ENCODE results near the gene RASSF7. TPM values are rescaled to one million over a fixed set of nuclear protein-coding genes. Genes with fewer than 3 reads are reported as not detected.

RASSF7 gene
- total and polyA plus RNA-seq, 2 donors, result 3.3 to 13.8 TPM

DNA sequence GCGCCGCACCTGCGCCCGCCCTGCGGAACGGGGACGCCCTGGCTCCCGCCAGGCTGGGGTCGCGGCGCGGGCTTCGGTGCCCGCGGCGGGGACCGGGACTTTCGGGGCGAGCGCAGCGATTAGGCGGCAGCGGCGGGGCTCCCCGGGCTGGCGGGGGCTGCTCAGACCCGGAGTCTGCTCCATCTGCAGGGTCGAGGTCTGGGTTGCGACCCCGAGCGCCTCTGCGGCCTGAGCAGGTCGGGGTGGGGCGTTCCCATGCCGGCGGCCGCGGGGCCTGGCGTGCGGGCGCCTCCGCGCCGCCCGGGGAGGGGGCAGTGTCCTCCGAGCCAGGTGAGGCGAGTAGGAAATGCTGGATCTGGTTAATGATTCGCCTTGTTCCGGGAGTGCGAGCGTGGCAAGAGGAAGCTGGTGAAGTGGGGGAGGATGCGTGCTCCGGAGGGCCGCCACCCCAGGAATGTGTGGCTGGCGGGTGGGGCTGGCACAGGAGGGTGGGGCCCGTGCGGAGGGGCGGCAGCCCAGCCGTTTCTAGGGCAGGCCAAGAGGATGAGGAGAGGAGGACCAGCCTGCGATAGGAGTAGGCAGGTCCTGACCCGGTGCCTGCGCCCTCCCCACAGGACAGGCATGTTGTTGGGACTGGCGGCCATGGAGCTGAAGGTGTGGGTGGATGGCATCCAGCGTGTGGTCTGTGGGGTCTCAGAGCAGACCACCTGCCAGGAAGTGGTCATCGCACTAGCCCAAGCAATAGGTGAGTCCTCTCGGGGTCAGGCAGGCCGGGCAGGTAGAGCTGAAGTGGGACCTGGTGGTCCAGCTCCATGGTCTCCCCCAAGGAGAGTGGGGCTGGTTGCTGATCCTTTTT, 606 bp downstream of the RASSF7 start:
- WGBS, result 9% methylated on average over 67 of the region's 67 CpGs
- H3K4me1 ChIP-seq (ENCODE audit: insufficient read depth), result no peaks in the 10 kb centered on the region
- H3K27ac ChIP-seq (ENCODE audit: low read depth), result peak overlapping the region; percentile 87
- peak overlapping the region; percentile 67 for H3K4me3 ChIP-seq (ENCODE audit: low read depth, low read length)
- no peaks in the 10 kb centered on the region for H3K36me3 ChIP-seq (ENCODE audit: insufficient read depth)
- peak; percentile 57 for DNase-seq (ENCODE audit: extremely low spot score)

DNA sequence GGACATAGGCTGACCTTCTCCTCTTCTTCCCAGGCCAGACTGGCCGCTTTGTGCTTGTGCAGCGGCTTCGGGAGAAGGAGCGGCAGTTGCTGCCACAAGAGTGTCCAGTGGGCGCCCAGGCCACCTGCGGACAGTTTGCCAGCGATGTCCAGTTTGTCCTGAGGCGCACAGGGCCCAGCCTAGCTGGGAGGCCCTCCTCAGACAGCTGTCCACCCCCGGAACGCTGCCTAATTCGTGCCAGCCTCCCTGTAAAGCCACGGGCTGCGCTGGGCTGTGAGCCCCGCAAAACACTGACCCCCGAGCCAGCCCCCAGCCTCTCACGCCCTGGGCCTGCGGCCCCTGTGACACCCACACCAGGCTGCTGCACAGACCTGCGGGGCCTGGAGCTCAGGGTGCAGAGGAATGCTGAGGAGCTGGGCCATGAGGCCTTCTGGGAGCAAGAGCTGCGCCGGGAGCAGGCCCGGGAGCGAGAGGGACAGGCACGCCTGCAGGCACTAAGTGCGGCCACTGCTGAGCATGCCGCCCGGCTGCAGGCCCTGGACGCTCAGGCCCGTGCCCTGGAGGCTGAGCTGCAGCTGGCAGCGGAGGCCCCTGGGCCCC, 1.4 kb downstream of the RASSF7 start:
- DNase-seq (ENCODE audit: extremely low spot score), result no peak
- WGBS, result 94% methylated on average over 29 of the region's 29 CpGs
- Histone ChIP-seq H3K36me3 (ENCODE audit: insufficient read depth) (no peaks in the 10 kb centered on the region), H3K4me1 (ENCODE audit: insufficient read depth) (no peaks in the 10 kb centered on the region), H3K4me3 (ENCODE audit: low read depth, low read length) (no peak overlapping the region), H3K27ac (ENCODE audit: low read depth) (no peak overlapping the region)

DNA sequence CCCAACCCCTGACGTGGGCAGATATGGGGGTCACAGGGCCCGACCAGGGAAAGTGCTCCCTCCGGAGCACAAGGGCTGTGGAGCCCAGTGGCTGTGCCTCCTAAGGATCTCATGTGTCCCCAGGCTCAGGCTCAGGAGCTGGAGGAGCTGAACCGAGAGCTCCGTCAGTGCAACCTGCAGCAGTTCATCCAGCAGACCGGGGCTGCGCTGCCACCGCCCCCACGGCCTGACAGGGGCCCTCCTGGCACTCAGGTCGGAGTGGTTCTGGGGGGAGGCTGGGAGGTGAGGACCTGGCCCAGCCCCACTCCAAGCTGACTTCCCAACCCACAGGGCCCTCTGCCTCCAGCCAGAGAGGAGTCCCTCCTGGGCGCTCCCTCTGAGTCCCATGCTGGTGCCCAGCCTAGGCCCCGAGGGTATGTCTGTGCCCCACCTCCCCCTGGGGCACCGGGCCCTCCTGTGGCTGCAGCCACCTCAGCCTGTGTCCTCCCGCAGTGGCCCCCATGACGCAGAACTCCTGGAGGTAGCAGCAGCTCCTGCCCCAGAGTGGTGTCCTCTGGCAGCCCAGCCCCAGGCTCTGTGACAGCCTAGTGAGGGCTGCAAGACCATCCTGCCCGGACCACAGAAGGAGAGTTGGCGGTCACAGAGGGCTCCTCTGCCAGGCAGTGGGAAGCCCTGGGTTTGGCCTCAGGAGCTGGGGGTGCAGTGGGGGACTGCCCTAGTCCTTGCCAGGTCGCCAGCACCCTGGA, 2.5 kb downstream of the RASSF7 start:
- H3K4me1 ChIP-seq (ENCODE audit: insufficient read depth), result no peaks in the 10 kb centered on the region
- no peaks in the 10 kb centered on the region for H3K36me3 ChIP-seq (ENCODE audit: insufficient read depth)
- 88% methylated on average over 18 of the region's 18 CpGs for WGBS
- H3K4me3 ChIP-seq (ENCODE audit: low read depth, low read length), result no peak overlapping the region
- DNase-seq (ENCODE audit: extremely low spot score), result no peak
- no peak overlapping the region for H3K27ac ChIP-seq (ENCODE audit: low read depth)

DNA sequence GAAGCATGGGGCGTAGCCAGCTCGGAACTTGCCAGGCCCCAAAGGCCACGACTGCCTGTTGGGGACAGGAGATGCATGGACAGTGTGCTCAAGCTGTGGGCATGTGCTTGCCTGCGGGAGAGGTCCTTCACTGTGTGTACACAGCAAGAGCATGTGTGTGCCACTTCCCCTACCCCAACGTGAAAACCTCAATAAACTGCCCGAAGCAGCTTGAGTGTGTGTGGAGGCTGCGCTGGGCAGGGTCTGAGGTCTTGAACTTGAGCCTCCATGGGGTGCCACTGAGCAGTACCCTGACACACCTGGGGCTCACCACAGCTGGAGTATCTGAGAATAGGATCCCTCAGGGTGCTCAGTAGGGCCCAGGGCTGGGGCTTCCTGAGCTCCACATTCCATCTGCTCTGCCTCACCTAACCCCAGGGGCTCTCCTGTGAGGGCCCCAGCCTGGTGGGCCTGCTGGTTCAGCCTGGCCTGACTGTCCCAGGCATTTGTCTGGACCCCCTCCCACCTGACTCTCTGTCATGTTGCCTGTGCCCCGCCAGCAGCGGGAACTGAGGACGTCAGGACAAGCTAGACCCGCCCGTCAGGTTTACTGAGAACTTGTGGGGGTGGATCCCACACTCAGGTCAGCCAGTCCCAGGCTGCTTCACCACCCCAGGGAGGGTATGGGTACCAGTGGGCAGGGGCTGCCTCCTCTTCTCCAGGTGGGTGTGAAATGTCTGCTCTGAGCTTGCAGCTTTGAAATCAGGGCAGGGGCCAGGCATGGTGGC, 3.2 kb downstream of the RASSF7 start:
- H3K27ac ChIP-seq (ENCODE audit: low read depth), result no peak overlapping the region
- H3K4me1 ChIP-seq (ENCODE audit: insufficient read depth), result no peaks in the 10 kb centered on the region

DNA sequence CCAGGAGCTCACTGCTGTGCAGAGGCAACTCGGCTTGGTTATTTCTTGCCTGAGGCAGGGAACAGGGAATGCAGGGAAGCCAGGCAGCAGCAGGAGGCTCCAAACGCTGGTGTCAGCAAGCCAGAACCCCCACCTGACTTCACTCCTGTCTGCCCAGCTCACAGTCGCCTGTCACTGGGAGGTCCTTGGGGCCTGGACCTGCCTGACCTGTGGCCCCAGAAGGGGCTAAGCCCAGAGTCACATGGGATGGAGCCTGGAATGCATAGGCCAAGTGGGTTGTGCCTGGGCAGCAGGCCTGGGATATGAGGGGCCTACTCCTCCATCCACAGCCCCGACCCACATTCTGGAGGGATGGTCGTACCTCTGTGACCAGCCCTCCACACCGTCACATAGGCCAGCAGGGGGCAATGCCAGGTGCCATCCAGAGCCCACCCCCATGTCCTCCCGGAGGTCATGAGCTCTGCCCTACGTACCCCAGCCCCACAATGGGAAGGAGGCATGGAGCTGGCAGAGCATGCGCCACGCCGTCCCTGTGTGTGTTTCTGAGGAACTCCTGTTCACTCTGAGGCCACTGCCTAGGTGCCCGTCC, 5.2 kb downstream of the RASSF7 start:
- H3K36me3 ChIP-seq (ENCODE audit: insufficient read depth), result no peaks in the 10 kb centered on the region
- no peak for DNase-seq (ENCODE audit: extremely low spot score)
- WGBS, result 84% methylated on average over 12 of the region's 12 CpGs
- H3K27ac ChIP-seq (ENCODE audit: low read depth), result no peak overlapping the region
- no peak overlapping the region for H3K4me3 ChIP-seq (ENCODE audit: low read depth, low read length)
- no peaks in the 10 kb centered on the region for H3K4me1 ChIP-seq (ENCODE audit: insufficient read depth)

More for the DNA sequence above, 3.2 kb downstream of the RASSF7 start:
- no peak for DNase-seq (ENCODE audit: extremely low spot score)
- no peaks in the 10 kb centered on the region for H3K36me3 ChIP-seq (ENCODE audit: insufficient read depth)
- WGBS, result 79% methylated on average over 12 of the region's 12 CpGs
- no peak overlapping the region for H3K4me3 ChIP-seq (ENCODE audit: low read depth, low read length)

DNA sequence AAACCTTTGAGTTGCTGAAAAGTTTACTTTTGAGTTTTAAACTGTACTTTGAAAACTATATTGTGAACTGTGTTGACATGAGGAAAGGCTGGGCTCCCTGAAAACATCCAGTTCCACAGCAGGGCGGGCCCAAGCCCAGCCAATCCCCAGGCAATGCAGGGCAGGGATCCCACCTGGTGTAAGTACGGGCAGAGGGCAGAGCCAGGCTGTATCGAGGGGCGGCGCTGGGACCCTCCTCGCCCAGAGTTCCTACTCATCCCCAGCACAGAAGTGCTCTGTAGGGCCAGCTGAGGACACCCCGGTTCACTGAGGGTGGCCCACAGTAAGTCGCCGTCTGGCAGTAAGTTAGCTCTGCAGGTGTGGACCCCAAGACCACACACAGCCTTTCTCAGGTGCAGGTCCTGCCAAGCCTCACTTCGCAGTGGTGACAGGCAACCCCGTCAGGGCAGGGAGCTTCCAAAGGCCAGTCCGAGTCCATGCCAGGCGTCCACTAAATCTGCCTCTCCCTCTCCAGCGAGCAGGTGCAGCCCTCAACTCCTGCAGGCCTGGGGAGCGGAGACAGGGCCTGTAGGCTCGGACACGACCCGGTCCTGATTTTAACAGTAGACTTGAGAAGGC, 6.3 kb downstream of the RASSF7 start:
- H3K4me1 ChIP-seq (ENCODE audit: insufficient read depth), result no peaks in the 10 kb centered on the region
- H3K4me3 ChIP-seq (ENCODE audit: low read depth, low read length), result no peak overlapping the region
- no peaks in the 10 kb centered on the region for H3K36me3 ChIP-seq (ENCODE audit: insufficient read depth)
- no peak overlapping the region for H3K27ac ChIP-seq (ENCODE audit: low read depth)
- WGBS, result 90% methylated on average over 18 of the region's 18 CpGs
- DNase-seq (ENCODE audit: extremely low spot score), result no peak

DNA sequence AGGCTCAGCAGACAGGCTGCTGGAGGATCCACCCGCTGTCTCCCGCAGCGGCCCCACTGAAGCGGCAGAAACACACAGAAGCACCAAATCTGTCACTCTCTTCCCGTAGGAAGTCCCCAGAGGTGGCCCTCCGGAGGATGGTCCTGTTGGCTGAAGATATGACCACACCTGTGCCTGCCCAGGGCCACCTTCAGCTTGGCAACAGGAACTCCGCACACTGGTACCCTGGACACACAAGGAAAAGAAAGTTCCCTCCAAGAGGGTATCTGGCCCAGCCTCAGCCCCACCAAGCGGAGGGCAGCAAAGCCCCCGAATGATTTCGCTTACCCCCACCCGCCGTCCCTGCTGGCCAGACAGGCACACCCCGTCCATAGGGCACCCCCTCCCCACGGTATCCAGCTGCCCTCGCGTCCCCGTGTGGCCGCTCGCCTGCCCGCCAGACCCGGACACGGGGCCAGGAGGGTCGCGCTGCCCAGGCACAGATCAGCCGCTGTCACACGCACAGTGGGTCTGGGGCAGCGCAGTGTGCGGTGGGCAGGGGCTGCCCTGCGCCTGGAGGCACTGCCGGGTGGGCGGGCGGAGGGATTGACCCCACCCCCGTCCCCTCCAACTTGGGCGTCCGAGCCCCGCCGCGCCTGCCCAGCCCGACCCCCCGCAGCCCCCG, 7.0 kb downstream of the RASSF7 start:
- Histone ChIP-seq H3K4me3 (ENCODE audit: low read depth, low read length) (peak overlapping the region; percentile 66), H3K27ac (ENCODE audit: low read depth) (peak overlapping the region; percentile 71), H3K36me3 (ENCODE audit: insufficient read depth) (no peaks in the 10 kb centered on the region), H3K4me1 (ENCODE audit: insufficient read depth) (no peaks in the 10 kb centered on the region)
- no peak for DNase-seq (ENCODE audit: extremely low spot score)
- 22% methylated on average over 41 of the region's 41 CpGs for WGBS

DNA sequence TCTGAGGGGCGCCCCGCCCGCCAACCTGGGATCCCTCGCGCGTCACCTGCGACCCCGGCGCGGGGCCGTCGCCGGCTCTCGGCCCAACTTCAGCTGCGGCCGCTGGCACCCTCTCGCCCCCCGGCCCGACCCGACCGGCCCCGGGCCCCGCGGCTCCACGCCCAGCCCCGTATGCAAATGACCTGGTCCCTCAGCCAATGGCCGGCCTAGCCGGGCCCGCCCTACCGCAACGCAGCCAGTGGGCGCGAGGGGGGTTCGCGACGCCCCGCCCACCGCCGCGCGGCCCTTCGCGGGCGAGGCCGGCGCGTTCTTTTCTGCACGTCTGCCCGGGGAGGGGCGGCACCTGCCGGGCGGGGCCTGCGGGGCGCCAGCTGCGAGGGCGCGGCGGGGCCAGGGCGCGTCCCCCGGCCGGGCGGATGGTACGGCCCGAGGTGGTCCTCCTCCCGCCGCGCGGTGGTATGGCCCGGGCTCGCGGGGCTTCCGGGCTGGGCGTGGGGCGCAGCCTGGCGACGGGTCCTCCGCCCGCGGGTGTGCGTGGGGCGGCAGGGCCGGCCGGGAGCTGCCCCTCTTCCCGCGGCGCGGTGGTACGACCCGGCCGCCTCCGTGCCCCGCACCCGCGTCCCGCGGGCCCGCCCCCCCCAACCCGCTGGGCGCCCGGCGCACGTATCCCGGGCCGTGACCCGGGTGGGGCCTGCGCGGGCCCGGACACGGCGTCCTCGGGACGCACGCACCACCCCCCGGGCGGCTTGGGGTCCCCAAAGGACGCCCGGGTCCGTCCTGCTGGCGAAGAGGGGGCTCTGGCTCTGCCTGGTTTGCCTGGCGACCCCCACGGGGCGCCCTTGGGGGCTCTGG, 7.8 kb downstream of the RASSF7 start:
- Histone ChIP-seq H3K27ac (ENCODE audit: low read depth) (peak overlapping the region; percentile 80), H3K4me1 (ENCODE audit: insufficient read depth) (no peaks in the 10 kb centered on the region), H3K4me3 (ENCODE audit: low read depth, low read length) (peak overlapping the region; percentile 66), H3K36me3 (ENCODE audit: insufficient read depth) (no peaks in the 10 kb centered on the region)
- 1% methylated on average over 123 of the region's 123 CpGs for WGBS
- peak; percentile 74 for DNase-seq (ENCODE audit: extremely low spot score)

DNA sequence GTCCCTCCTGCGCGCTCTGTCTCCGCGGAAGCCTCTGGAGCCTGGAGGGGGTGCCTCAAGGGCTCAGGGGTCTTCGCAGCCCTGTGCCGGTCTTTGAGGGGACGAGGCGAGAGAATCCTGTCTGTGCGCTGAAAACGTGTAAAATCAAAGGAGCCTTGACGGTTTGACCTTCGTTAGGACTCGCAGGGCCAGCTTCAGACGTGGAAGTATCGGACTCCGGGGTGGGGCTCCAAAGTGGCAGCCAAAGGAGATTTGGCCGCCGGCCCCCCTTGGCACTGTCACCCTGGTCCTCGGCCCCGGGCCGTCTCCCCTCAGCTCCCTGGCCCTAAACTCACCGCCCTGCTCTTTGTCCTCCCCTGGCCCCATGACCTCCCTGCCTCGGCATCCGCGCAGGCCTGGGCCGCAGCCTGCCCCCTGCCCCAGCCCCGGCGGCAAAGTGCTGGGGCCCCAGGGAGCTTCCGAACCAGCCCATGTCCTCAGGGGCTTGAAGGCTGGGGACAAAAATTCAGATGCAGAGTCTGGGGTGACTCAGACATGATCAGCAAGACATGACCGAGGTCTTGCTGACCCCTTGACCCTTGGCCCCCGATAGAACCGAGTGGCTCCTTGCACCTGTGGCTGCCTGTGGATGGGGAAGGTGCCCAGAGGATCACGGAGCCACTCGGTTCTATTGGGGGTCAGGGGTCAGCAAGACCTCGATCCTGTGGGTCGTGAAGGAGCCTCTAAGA, 8.6 kb downstream of the RASSF7 start:
- 39% methylated on average over 36 of the region's 36 CpGs for WGBS
- Histone ChIP-seq H3K4me3 (ENCODE audit: low read depth, low read length) (peak overlapping the region; percentile 66), H3K27ac (ENCODE audit: low read depth) (peak overlapping the region; percentile 80), H3K4me1 (ENCODE audit: insufficient read depth) (peaks cover under 1% of the 10 kb centered on the region), H3K36me3 (ENCODE audit: insufficient read depth) (no peaks in the 10 kb centered on the region)
- no peak for DNase-seq (ENCODE audit: extremely low spot score)

DNA sequence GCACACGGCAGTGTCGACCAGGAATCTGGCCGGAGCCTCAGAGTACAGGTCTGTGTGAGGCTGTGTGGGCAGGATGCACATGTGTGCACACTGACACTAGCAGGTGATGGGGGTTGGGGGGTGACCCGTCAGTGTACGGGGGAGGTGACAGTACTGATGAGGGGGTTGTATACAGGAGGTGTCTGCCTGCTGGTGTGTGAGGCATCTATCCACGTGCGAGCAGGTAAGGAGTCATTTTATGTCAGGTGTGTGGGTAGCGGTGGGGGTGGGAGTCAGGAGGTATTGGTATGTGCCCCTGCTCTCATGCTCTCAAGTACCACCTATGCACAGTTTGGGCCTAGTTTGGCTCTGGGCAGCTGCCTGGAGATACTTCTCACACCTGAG, 11.0 kb downstream of the RASSF7 start:
- 72% methylated on average over 8 of the region's 8 CpGs for WGBS
- Histone ChIP-seq H3K27ac (ENCODE audit: low read depth) (no peak overlapping the region), H3K36me3 (ENCODE audit: insufficient read depth) (no peaks in the 10 kb centered on the region), H3K4me1 (ENCODE audit: insufficient read depth) (peaks cover 2% of the 10 kb centered on the region), H3K4me3 (ENCODE audit: low read depth, low read length) (no peak overlapping the region)
- no peak for DNase-seq (ENCODE audit: extremely low spot score)

DNA sequence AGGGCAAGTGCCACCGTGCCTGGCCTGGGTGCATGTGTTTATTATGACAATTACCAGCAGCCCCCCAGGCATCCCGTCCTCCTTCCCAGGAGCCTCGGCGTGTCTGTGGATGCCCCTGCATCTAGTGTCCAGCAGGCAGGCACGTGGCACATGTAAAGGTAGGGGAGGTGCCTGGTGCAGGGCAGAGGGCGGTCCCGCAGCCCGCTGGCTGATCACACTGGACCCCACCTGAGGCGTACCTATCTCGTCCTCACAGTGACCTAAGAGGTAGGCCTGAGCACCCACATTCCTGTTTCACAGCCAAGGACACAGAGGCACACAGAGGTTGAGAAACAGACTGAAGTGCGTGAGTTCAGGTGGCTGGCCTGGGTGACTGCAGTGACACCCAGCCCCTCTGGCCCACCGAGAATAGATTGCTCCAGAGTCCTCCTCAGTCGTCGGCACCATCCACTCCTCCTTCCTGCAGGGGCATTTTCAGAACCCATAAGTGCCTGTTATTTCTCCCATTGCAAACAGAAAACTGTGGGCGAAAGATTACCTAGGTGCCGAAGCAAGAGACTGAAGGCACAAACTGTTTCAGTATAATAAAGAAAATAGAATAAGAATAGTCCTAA, 12.5 kb downstream of the RASSF7 start:
- Histone ChIP-seq H3K36me3 (ENCODE audit: insufficient read depth) (no peaks in the 10 kb centered on the region), H3K4me1 (ENCODE audit: insufficient read depth) (peaks cover 3% of the 10 kb centered on the region), H3K27ac (ENCODE audit: low read depth) (no peak overlapping the region), H3K4me3 (ENCODE audit: low read depth, low read length) (no peak overlapping the region)
- WGBS, result 94% methylated on average over 16 of the region's 16 CpGs
- no peak for DNase-seq (ENCODE audit: extremely low spot score)

Data from urinary bladder (tissue), 4 donors.